Adrenal gland (tissue), 12 donors: ENCODE measurements around the gene CAPN13. TPM values are rescaled to one million over a fixed set of nuclear protein-coding genes. Genes with fewer than 3 reads are reported as not detected.

Experiments
- DNase-seq, 7 donors: peaks; one replicate each; pipeline ENCODE4 v3.0.0-alpha.2; 2019 to 2020
- H3K27ac ChIP-seq, 5 donors: fragments of 200-600 bp; sonication (generic) in 4 of 5; 1 replicate in 3 of 5; 2 replicates in 2 of 5; pipeline versions ENCODE4 v1.5.1 to v1.8.0; 2016 to 2020; ENCODE audit warnings: mild to moderate bottlenecking in 1 of 5
- H3K27me3 ChIP-seq: fragments of 200-600 bp; 2 replicates; pipeline ENCODE4 v1.8.0; 2021
- H3K36me3 ChIP-seq, 2 donors: fragments of 200-600 bp; replicated peaks in 1 of 2; 1 replicate in 1 of 2; 2 replicates in 1 of 2; pipeline versions ENCODE4 v1.5.1 to v1.8.0; 2018 to 2022
- H3K4me1 ChIP-seq, 2 donors: fragments of 200-600 bp; replicated peaks in 1 of 2; 1 replicate in 1 of 2; 2 replicates in 1 of 2; pipeline versions ENCODE4 v1.5.1 to v1.8.0; 2018 to 2021
- H3K4me3 ChIP-seq, 4 donors: fragments of 200-600 bp; sonication (generic) in 3 of 4; one replicate each; pipeline ENCODE4 v1.5.1; 2016 to 2018
- H3K9me3 ChIP-seq, 3 donors: fragments of 200-600 bp; sonication (generic) in 1 of 3; replicated peaks in 1 of 3; 1 replicate in 2 of 3; 2 replicates in 1 of 3; pipeline versions ENCODE4 v1.5.1 to v1.8.0; 2016 to 2021
- CTCF ChIP-seq, 6 experiments: fragments of 450-650 bp in 4 of 6; fragments of 200-600 bp in 2 of 6; sonication (generic) in 1 of 6; IDR thresholded peaks; 1 replicate in 5 of 6; 2 replicates in 1 of 6; pipeline versions ENCODE4 v1.5.1 to v1.8.0; 2016 to 2021; ENCODE audit warnings: antibody characterized with exemption in 6 of 6, mild to moderate bottlenecking in 2 of 6, moderate library complexity in 1 of 6
- POLR2A ChIP-seq, 2 donors: fragments of 450-650 bp; IDR thresholded peaks; one replicate each; pipeline ENCODE4 v1.6.1; 2017; ENCODE audit warnings: antibody characterized with exemption in 2 of 2, mild to moderate bottlenecking in 2 of 2, moderate library complexity in 1 of 2
- WGBS, 4 donors: extraction: QIAGEN DNeasy Blood & Tissue Kit in 2 of 4; methylation state at CpG; one replicate each; pipeline versions ENCODE4 v1.1.5 to v1.1.7; 2013 to 2017; 5-methylcytosine and 5-hydroxymethylcytosine counted together
- intact Hi-C, 2 donors: fragments of 100-400 bp; cut with DNase I; formaldehyde crosslinking; loops; one replicate each; pipeline versions ENCODE4 v1.14.1 to v1.15.0; 2022 to 2023
- polyA plus RNA-seq, 3 donors: library from polyadenylated mRNA; stranded (reverse); fragments of 200-250 nt in 2 of 3; fragments of 350-450 nt in 1 of 3; fragmentation: Illumina TruSeq in 1 of 3; extraction: RNeasy Lipid Tissue Mini Kit (QIAGEN cat#74804) in 1 of 3; gene quantifications; one replicate each; pipeline ENCODE4 v1.2.3, GENCODE V29; 2013 to 2014
- total RNA-seq, 9 donors: library from RNA; depleted of rRNA in 4 of 9; stranded (reverse); fragments of >200 nt in 4 of 9; fragments of 120-200 nt in 1 of 9; fragmentation: NEBNext Ultra II Directional in 1 of 9; extraction: Animal tissue kit (Norgen Biotek cat#: 25700) in 1 of 9; gene quantifications; one replicate each; pipeline versions ENCODE4 v1.1.0 to v1.2.4, GENCODE V29; 2013 to 2023
- donor health status: healthy with polysubstance abuse.
- donor health status: Bipolar disorder and iron deficiency.
- donor health status: DM: yes; HTN: yes; CAD: no.
- donor health status: DM: no; HTN: no; CAD: no.
- donor health status: DM: no; HTN: no; CAD: no.
- donor health status: DM: yes; HTN: yes; CAD: no.

Gene CAPN13
- total and polyA plus RNA-seq, 12 donors: 0.10 to 0.37 (median 0.23) TPM; not detected in 8

- TF ChIP-seq CTCF (IDR thresholded peaks at IDR 0.05) (no peak), POLR2A (IDR thresholded peaks at IDR 0.05) (no peak)
- Histone ChIP-seq H3K27me3 (no peaks in the 10 kb centered on the region), H3K4me1 (no peaks in the 10 kb centered on the region), H3K27ac (no peak overlapping the region), H3K4me3 (no peak overlapping the region), H3K9me3 (no peaks in the 10 kb centered on the region), H3K36me3 (no peaks in the 10 kb centered on the region)
- peak in 1 of 7 donors; percentile 23 for DNase-seq
- WGBS, 4 donors: 61 to 74% (median 66%) methylated on average over 7 of the region's 7 CpGs
- intact Hi-C loops: no loop called here
Observed at GRCh38 chr2:30781961-30782533, 25.2 kb downstream of the CAPN13 start.

- H3K4me1 ChIP-seq: no peaks in the 10 kb centered on the region
- intact Hi-C loops: no loop called here
- peak in 2 of 7 donors; percentile 0 to 10 for DNase-seq
- no peak overlapping the region for H3K4me3 ChIP-seq
- no peaks in the 10 kb centered on the region for H3K27me3 ChIP-seq
- no peaks in the 10 kb centered on the region for H3K9me3 ChIP-seq
- H3K36me3 ChIP-seq: no peaks in the 10 kb centered on the region
- no peak overlapping the region for H3K27ac ChIP-seq
- no peak for TF ChIP-seq POLR2A (IDR thresholded peaks at IDR 0.05)
- WGBS, 4 donors: 21 to 38% (median 31%) methylated on average over 1 of the region's 1 CpG
Observed at GRCh38 chr2:30781451-30781850, 25.8 kb downstream of the CAPN13 start.

- Histone ChIP-seq H3K4me1 (no peaks in the 10 kb centered on the region), H3K27me3 (no peaks in the 10 kb centered on the region), H3K27ac (no peak overlapping the region), H3K9me3 (no peaks in the 10 kb centered on the region), H3K4me3 (no peak overlapping the region), H3K36me3 (no peaks in the 10 kb centered on the region)
- TF ChIP-seq POLR2A (IDR thresholded peaks at IDR 0.05): no peak
- no peak for TF ChIP-seq CTCF (IDR thresholded peaks at IDR 0.05)
- DNase-seq: peak in 3 of 7 donors; percentile 2 to 3 (median 3)
- 77 to 94% (median 78%) methylated on average over 5 of the region's 5 CpGs for WGBS, 4 donors
- intact Hi-C loops: no loop called here
Observed at GRCh38 chr2:30780776-30781330, 26.4 kb downstream of the CAPN13 start.

- Histone ChIP-seq H3K36me3 (no peaks in the 10 kb centered on the region), H3K4me1 (no peaks in the 10 kb centered on the region), H3K27ac (no peak overlapping the region), H3K27me3 (no peaks in the 10 kb centered on the region), H3K4me3 (no peak overlapping the region), H3K9me3 (no peaks in the 10 kb centered on the region)
- peak in 2 of 7 donors; percentile 2 to 14 for DNase-seq
- 87 to 92% (median 90%) methylated on average over 11 of the region's 11 CpGs for WGBS, 4 donors
- intact Hi-C loops: no loop called here
- TF ChIP-seq CTCF (IDR thresholded peaks at IDR 0.05) (no peak), POLR2A (IDR thresholded peaks at IDR 0.05) (no peak)
Observed at GRCh38 chr2:30778611-30779010, 28.6 kb downstream of the CAPN13 start.
